Hepatocyte (in vitro differentiated cells): ENCODE results near the gene ROR2. TPM values are rescaled to one million over a fixed set of nuclear protein-coding genes. Genes with fewer than 3 reads are reported as not detected.

ENCODE experiments used
- DNase-seq: peaks from one replicate; pipeline ENCODE4 v3.0.0-alpha.2; 2016; ENCODE audit warnings: low spot score
- H2AFZ ChIP-seq: fragments of 200-600 bp; sonication (generic); 2 replicates; pipeline ENCODE4 v1.6.0; 2016; ENCODE audit warnings: antibody characterized with exemption, mild to moderate bottlenecking
- H3K27ac ChIP-seq: fragments of 200-600 bp; sonication (generic); 2 replicates; pipeline ENCODE4 v1.5.1; 2016; ENCODE audit warnings: mild to moderate bottlenecking
- H3K27me3 ChIP-seq: fragments of 200-600 bp; sonication (generic); 2 replicates; pipeline ENCODE4 v1.6.1; 2016
- H3K36me3 ChIP-seq: fragments of 200-600 bp; sonication (generic); replicated peaks from 2 replicates; pipeline ENCODE4 v1.5.1; 2016; ENCODE audit warnings: low read depth; ENCODE audit not compliant: insufficient read depth
- H3K4me1 ChIP-seq: fragments of 200-600 bp; sonication (generic); 2 replicates; pipeline ENCODE4 v1.5.1; 2016; ENCODE audit warnings: mild to moderate bottlenecking, moderate library complexity; ENCODE audit not compliant: insufficient read depth
- H3K4me2 ChIP-seq: fragments of 200-600 bp; sonication (generic); 2 replicates; pipeline ENCODE4 v1.6.0; 2016
- H3K4me3 ChIP-seq: fragments of 200-600 bp; sonication (generic); 2 replicates; pipeline ENCODE4 v1.5.1; 2016; ENCODE audit warnings: mild to moderate bottlenecking
- H3K79me2 ChIP-seq: fragments of 200-600 bp; sonication (generic); 2 replicates; pipeline ENCODE4 v1.6.0; 2017; ENCODE audit warnings: mild to moderate bottlenecking
- H3K9me2 ChIP-seq: fragments of 200-600 bp; sonication (generic); replicated peaks from 2 replicates; pipeline ENCODE4 v1.6.0; 2017; ENCODE audit warnings: mild to moderate bottlenecking; ENCODE audit not compliant: insufficient read depth
- H3K9me3 ChIP-seq: fragments of 200-600 bp; sonication (generic); 2 replicates; pipeline ENCODE4 v1.5.1; 2016; ENCODE audit warnings: low read depth, mild to moderate bottlenecking
- H4K20me1 ChIP-seq: fragments of 200-600 bp; sonication (generic); 2 replicates; pipeline ENCODE4 v1.6.0; 2016; ENCODE audit warnings: mild to moderate bottlenecking; ENCODE audit not compliant: insufficient read depth, poor library complexity, severe bottlenecking
- EZH2 ChIP-seq: fragments of 200-600 bp; sonication (generic); IDR thresholded peaks from 2 replicates; pipeline ENCODE4 v1.6.1; 2016; ENCODE audit warnings: antibody characterized with exemption, mild to moderate bottlenecking, borderline replicate concordance
- EZH2phosphoT487 ChIP-seq: fragments of 200-600 bp; sonication (generic); IDR thresholded peaks from one replicate; pipeline ENCODE4 v1.6.1; 2018; ENCODE audit warnings: antibody characterized with exemption, mild to moderate bottlenecking, low read depth, moderate library complexity; ENCODE audit not compliant: unreplicated experiment, severe bottlenecking
- WGBS: methylation state at CpG from one replicate; pipeline ENCODE4 v1.1.6; 2016; ENCODE audit warnings: low lambda C conversion rate; ENCODE audit errors: missing lambda C conversion rate; 5-methylcytosine and 5-hydroxymethylcytosine counted together
- polyA plus RNA-seq: library from polyadenylated mRNA; unstranded; fragments of >200 nt; fragmentation: Nextera tagmentation; extraction: Ambion mirVana; gene quantifications from 2 replicates; pipeline ENCODE4 v1.2.1, GENCODE V29; 2016
- total RNA-seq: library from RNA; depleted of rRNA; stranded (reverse); fragments of >200 nt; gene quantifications from 2 replicates; pipeline ENCODE4 v1.2.3, GENCODE V29; 2014
- TF ChIP-seq, protein P1 (sequence below): fragments of 200-600 bp; sonication (generic); IDR thresholded peaks from 2 replicates; pipeline ENCODE4 v1.5.1; 2016; ENCODE audit warnings: antibody characterized with exemption, mild to moderate bottlenecking; ENCODE audit not compliant: poor library complexity

ROR2 gene
- total and polyA plus RNA-seq, 2 experiments from 2014 or later, result 25.6 to 29.5 TPM

DNA sequence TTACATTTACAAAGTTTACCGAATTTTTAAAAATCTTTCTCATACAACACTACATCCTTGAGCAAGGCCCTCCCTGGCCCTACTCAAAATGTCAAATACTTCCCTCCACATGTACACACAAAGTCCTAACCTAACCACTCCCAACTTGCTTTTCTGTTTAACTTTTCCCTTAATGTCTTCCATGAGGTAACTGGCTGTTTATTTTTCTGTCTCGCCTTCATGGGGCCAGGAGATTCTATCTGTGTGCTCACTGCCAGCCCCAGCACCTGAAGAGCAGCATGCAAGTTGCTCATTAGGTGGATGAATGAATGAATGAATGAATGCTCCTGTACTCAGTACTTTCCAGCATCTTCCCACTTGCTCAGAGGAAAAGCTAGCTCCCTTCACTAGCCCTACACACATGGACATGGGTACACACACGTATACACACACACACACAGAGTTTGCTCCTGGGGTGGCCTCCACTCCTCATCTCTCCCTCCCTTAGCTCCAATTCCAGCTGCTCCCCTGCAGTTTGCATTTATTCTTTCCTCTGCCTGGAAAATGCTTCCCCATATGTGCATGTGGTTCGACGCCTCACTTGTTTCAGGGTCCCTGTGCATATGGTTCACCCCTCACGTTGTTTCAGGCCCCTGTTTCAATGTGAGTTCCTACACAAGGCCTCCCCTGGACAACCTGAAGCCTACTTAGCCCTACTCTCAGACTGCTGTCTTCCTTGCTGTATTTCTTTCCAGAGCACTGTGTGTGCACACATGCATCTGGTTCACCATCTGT, 165.2 kb downstream of the ROR2 start:
- no peak for DNase-seq
- no peaks in the 10 kb centered on the region for H4K20me1 ChIP-seq
- no peaks in the 10 kb centered on the region for H3K36me3 ChIP-seq
- peaks cover 69% of the 10 kb centered on the region for H3K79me2 ChIP-seq
- TF ChIP-seq, protein P1, sequence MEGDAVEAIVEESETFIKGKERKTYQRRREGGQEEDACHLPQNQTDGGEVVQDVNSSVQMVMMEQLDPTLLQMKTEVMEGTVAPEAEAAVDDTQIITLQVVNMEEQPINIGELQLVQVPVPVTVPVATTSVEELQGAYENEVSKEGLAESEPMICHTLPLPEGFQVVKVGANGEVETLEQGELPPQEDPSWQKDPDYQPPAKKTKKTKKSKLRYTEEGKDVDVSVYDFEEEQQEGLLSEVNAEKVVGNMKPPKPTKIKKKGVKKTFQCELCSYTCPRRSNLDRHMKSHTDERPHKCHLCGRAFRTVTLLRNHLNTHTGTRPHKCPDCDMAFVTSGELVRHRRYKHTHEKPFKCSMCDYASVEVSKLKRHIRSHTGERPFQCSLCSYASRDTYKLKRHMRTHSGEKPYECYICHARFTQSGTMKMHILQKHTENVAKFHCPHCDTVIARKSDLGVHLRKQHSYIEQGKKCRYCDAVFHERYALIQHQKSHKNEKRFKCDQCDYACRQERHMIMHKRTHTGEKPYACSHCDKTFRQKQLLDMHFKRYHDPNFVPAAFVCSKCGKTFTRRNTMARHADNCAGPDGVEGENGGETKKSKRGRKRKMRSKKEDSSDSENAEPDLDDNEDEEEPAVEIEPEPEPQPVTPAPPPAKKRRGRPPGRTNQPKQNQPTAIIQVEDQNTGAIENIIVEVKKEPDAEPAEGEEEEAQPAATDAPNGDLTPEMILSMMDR, result no peak
- no peak for TF ChIP-seq EZH2
- TF ChIP-seq EZH2phosphoT487, result no peak
- no peaks in the 10 kb centered on the region for H3K9me2 ChIP-seq
- H3K9me3 ChIP-seq, result no peaks in the 10 kb centered on the region
- no peak overlapping the region for H3K4me3 ChIP-seq
- H3K4me2 ChIP-seq, result no peak overlapping the region
- H3K4me1 ChIP-seq, result no peaks in the 10 kb centered on the region
- no peaks in the 10 kb centered on the region for H3K27me3 ChIP-seq
- H2AFZ ChIP-seq, result no peak overlapping the region
- WGBS, result 92% methylated on average over 6 of the region's 6 CpGs
- H3K27ac ChIP-seq, result no peak overlapping the region

DNA sequence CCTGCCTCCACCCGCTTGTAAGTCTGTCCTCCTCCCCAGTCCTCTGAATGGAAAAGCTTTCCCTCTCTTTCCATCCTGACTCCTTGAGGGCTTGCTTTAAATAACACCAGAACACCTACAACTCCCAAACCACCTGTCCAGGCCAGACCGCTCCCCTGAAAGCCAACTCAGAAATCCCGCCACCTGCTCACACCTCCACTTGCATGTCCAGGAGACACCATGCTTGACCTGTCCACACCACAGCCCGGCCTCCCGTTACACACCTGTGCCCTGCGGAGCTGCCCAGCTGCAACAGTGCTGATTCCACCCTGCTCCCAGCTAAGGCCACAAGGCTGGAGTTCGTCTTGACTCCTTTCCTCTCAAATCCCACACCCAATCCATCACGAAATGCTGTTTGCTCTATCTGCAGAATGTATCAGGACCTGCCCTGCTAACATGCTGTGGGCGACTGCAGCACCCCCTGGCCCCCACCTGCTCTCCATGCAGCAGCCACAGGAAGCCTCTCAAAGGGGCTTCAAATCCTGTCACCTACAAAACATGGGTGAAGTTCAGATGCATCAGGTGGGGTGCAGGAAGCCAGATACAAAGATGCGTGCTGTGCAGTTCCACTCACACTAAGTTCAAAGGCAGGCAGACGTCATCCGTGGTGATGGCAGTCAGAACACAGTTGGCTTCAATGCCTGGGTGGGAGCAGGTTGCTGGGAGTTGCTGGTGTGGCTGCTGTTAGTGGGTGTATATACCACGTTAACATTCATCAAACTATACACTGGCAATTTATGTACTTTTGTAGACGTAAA, 166.0 kb downstream of the ROR2 start:
- Histone ChIP-seq H3K9me3 (no peaks in the 10 kb centered on the region), H2AFZ (no peak overlapping the region), H3K9me2 (no peaks in the 10 kb centered on the region), H3K27me3 (no peaks in the 10 kb centered on the region), H3K36me3 (no peaks in the 10 kb centered on the region), H3K4me1 (no peaks in the 10 kb centered on the region), H3K79me2 (peaks cover 63% of the 10 kb centered on the region), H3K27ac (no peak overlapping the region), H3K4me3 (no peak overlapping the region), H4K20me1 (no peaks in the 10 kb centered on the region), H3K4me2 (no peak overlapping the region)
- 89% methylated on average over 14 of the region's 14 CpGs for WGBS
- TF ChIP-seq EZH2phosphoT487 (no peak), EZH2 (no peak)
- TF ChIP-seq, protein P1, result no peak
- no peak for DNase-seq

DNA sequence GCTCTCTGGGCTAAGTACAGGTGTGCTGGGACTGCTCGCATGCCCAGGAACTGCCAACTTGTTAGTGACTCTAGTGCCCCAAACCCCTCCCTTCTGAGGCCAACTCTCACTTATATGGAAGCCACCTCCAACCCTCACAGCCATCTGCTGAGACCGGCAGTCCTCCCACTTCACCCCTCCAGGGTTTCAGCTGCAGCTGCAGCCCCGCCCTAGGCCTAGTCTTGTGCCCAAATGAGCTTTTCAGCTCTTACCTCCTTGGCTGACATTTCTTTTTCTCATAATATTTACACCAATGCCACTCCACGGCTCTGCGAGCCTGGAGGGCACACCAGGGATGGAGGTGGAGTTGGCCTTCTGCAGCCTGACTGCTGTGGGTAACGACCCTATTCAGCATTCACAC, 166.6 kb downstream of the ROR2 start:
- no peaks in the 10 kb centered on the region for H3K27me3 ChIP-seq
- no peaks in the 10 kb centered on the region for H4K20me1 ChIP-seq
- no peaks in the 10 kb centered on the region for H3K9me3 ChIP-seq
- no peak overlapping the region for H3K4me2 ChIP-seq
- no peaks in the 10 kb centered on the region for H3K36me3 ChIP-seq
- H3K27ac ChIP-seq, result no peak overlapping the region
- H3K4me3 ChIP-seq, result no peak overlapping the region
- no peaks in the 10 kb centered on the region for H3K9me2 ChIP-seq
- H2AFZ ChIP-seq, result no peak overlapping the region
- DNase-seq, result no peak
- H3K79me2 ChIP-seq, result peaks cover 62% of the 10 kb centered on the region
- 98% methylated on average over 6 of the region's 6 CpGs for WGBS
- no peaks in the 10 kb centered on the region for H3K4me1 ChIP-seq
- no peak for TF ChIP-seq EZH2phosphoT487
- TF ChIP-seq, protein P1, result no peak
- TF ChIP-seq EZH2, result no peak
